HUDEP-2 (cell line): ENCODE results near the gene ANKRD11.
"Not testable (repeated sequence)": the region's sequence is repeated elsewhere in the genome, so short reads cannot be mapped to it uniquely, and the experiment has no call there.

Experiments
- DNase-seq, 76 experiments: peaks; one replicate each; lab custom pipeline; 2025; ENCODE audit not compliant: unreplicated experiment in 76 of 76; lab: John Stamatoyannopoulos, UW

The ANKRD11 gene

DNA sequence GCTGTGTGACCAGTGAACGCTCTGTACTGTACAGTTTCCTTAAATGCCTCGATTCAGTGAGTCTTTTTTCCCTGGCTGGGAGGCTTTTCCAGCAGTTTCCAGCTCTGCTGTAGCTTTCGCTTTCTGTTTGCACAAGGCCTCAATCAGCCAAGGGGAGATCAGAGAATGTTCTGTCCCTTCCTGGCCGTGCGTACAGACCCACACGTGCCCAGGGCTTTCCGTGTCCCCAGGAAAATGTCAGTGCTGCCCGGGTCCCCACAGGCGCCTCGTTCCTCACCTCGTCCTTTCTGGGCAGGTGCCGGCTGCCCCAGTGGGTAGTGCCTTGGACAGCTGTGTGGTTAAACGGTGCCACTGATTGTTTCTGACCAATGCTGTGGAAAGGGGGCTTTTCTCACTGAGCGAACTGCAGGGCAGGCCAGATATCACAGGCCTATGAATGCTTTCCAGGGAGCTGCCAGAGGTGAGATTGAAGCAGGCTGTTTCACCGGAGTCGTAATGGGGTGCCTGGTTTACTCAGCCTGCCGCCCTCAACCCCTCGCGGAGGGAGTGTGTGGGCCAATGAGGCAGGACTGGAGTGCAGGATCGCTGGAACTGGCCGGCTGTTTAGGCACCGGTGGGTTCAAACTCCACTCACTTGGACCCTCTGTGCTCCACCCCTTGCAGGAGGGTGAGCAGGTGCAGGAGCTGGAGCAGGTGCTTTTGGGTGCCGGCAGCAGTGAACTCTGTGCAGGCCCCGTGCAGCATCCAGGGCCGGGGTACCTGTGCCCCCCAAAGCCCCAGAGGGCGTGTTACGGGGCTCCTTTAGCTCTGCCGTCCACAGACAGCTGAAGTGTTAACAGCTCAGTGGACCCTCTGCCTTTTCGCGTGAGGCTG lies 228.4 kb downstream of the ANKRD11 start:
- no peak for DNase-seq

DNA sequence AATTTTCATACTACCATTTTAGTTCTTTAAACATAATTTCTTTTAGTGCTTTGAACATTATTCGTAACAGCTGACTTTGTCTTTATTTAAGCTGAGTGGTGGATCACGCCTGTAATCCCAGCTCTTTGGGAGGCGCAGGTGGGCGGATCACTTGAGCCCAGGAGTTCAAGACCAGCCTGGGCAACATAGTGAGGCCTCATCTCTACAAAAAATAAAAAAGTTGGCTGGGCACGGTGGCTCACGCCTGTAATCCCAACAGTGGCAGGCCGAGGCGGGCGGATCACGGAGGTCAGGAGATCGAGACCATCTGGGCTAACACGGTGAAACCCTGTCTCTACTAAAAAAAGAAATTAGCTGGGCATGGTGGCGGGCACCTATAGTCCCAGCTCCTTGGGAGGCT lies 230.5 kb downstream of the ANKRD11 start:
- not testable (repeated sequence) for DNase-seq

DNA sequence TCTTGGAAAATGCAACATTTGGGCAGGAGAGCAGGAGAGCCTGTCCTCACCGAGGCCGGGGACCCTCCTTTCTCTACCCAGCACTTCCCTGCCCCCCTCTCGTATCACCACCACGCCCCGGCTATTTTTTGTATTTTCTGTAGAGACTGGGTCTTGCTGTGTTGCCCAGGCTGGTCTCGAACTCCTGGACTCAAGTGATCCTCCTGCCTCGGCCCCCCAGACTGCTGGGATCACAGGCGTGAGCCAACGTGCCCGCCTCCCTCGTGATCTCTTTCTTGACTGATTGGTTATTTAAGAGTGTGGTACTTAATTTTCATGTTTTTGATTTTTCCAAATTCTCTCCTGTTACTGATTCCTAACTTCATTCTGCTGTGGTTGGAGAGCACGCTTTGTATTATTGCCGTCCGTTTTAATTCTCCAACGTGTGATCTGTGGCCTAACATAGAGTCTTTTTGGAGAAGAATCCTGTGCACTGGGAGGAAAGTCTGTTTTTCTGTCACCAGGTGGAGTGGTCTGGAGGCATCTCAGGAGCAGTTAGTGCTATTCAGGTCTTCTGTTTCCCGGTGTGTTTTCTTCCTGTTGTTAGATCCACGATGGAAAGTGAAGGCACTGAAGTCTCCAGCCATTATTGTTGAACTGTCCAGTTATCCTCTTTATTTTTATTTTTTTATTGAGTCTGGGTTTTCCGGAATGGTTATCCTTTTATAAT lies 232.4 kb downstream of the ANKRD11 start:
- peak in 3 of 76 experiments; percentile 5 to 13 (median 13) for DNase-seq

DNA sequence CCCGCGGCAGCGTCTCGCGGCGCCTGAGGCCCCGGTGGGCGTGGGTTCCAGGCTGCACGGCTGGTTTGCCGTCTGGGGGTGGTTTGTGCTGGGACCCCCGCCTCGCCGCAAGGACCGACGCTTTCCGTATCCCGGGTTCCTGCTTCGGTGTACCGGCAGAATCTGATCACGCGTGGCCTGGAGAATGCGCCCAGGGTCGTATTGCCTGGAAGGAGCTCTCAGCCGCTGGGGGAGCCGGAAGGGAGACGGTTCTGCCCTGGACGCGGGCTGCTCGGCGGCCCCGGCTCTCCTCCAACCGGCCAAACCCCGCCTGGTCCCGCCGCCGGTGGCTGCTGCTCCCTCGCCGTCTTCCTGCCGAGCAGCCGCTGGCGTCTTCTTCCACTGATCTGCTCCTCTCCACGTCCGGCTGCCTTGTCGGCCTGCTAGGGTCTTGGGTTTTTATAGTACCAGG lies 233.1 kb downstream of the ANKRD11 start:
- DNase-seq, result peak in 1 of 76 experiments; percentile 24

DNA sequence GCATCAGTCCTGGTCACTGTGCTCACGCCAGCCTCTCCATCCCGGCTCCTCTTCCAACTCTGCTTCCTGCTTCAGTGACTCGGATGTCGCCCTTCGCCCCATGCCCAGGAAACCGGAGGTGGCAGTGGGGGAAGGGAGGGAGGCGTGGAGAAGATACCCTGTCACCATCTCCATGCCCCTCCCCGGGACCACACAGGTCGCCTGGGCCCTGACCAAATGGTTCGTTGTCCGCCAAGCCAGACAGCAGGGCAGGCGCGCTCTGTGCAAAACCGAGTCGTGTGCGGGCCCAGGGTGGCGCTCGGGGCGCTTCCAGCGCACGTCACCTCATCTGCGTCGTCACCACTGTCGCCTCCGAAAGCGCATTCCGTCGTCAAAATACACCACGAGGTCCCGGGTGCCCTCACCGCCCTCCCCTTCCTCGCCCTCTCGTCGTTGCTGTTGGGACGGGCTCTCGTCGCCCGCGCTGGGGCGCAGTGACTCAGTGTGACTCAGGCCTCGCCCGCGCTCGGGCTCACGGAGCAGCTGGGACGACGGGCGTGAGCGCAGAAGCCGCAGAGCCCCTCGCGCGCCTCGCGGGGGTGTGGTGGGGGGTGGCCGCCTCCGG lies 233.6 kb downstream of the ANKRD11 start:
- peak in 62 of 76 experiments; percentile 15 to 84 (median 60) for DNase-seq

DNA sequence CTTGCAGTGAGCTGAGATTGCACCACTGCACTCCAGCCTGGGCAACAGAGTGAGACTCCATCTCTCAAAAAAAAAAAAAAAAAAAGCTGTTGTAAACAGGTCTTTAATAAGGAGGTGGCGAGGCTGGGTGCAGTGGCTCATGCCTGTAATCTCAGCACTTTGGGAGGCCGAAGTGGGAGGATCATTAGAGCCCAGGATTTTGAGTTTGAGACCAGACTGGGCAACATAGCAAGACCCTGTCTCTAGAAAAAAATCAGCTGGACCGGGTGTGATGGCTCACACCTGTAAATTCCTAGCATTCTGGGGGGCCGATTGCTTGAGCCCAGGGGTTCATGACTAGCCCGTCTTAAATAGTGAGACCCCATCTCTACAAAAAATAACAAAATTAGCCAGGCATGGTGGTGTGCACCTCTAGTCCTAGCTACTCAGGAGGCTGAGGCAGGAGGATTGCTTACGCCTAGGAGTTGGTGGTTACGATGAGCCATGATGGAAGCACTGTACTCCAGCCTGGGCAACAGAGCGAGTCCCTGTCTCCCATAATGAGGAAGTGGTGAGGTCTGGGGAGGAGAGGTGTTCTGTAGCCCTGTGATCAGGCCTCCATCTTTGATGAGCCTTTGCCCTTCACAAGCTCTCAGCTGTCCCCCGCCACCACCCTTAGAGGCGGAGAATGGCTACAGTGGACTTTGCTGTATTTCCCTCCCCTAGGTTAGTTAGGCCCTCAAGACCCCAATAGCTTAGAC lies 236.6 kb downstream of the ANKRD11 start:
- no peak for DNase-seq

DNA sequence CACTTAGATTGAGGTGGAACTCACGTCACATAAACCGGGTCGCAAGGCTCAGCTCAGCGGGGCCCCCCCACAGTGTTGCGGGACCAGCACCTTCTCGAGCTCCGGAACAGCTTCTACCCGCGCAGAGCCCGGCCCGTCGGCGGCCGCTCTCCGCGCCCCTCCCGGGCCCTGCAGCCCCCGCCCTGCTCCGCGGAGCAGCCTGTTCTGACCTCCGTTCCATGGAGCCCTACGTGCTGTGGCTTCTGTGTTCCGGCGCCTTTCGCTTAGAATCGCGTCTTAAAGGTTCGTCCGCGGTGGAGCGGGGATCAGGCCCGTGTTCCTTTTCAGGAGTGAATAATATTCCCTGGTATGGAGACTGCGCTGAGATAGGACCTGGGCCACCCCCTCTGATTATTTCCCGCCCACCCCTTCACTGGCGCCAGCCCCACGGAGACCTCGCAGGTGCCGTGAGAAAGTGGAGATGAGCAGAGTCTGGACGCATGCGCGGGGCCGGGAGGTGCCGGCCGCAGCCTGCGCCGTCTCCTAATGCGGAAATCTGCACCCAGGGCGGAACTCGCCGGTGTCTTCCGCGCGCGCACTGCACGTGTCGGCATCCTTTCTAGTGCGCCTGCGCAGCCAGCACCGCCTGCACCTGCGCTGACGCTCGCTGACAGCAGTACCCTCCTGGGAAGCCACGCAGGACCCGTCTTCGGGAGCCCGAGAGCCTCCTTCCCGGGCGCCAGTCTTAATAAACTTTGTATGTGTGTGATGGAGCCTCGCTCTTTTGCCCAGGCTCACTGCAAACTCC lies 242.0 kb downstream of the ANKRD11 start:
- DNase-seq, result no peak

DNA sequence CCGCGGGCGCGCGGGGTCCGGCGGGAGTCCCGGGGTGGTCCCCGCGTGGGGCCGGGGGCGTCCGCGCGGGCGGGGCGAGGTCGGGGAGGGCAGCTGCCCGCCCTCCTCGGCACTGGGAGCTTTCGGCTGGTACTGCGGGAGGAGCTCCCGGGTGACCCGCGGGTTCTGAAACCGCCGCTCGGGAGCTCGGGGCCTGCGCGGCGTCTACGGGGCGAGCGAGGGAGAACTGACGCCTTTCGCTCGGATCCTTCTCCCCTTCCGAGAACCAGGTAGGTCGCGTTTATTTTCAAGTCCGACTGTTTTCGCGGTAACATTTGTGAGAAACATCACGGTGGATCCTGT lies 242.7 kb downstream of the ANKRD11 start:
- DNase-seq, result not testable (repeated sequence)

DNA sequence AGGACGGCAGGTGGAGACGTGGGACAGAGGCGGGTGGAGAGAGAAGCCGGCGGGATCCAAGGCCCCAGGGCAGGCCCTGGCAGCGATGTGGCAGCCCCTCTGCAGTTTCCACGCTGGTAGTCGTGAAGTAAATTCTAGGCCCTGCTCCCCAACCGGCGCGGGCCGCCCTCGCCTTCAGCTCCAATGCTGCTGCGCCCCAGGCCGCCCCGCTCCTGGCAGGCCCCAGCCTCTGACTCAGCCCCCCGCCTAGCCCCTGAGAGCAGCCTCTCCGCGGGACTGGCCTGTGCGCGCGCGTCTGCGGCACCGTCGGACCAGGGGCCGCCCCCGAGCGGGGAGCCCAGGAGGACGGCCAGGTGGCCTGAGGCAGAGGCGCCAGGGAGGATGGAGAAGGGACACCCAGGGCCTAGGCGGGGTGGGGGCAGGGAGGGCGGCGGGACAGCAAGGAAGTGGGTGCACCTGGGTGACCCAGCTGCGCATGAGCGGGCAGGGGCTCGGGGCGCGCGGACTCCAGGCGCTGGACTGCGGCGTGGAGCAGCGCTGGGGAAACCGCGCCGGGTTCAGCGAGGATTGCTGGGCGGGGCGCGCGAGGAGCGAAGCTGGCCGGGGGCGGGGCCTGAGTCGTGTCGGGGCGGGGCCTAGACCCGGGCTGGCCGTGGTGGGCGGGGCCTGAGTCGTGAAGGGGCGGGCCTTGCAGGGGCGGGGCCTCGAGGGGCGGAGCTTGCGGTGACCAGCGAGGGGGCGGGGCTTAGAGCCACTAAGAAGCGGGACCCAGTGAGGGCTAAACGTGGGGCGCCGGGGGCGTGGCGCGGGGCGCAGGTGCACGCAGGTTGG lies 243.2 kb downstream of the ANKRD11 start:
- DNase-seq, result peak in 73 of 76 experiments; percentile 6 to 95 (median 77)

DNA sequence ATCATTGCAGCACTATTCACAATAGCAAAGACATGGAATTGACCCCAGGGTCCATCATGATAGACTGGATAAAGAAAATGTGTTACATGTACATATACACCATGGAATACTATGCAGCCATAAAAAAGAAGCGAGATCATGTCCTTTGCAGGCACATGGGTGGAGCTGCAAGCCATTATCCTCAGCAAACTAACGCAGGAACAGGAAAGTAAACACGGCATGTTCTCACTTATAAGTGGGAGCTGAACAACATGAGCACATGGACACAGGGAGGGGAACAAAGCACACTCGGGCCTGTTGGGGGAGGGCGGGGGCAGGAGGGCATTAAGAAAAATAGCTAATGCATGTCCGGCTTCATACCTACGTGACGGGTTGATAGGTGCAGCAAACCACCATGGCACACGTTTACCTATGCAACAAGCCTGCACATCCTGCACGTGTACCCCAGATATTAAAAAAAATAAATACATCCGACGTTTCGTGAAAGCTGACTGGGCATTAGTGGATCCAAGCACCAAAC lies 243.9 kb downstream of the ANKRD11 start:
- no peak for DNase-seq

DNA sequence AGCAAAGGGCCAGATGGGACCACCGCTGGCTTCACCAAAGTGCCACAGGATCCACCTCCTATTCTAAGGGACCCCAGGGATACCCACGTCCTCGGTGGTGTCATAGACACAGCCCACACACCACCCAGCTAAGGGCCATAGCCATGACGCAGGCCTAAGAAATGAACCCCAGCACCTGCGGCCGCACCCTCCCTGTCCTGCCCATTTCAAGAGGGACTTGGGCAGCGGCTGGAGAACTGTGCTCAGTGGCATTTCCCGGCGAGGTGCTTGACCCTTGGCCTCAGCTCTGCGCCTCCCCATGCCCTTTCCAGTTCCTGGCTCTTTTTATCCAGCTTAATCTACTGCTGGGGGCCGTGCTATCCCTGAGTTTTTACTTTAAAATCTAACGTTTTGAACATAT lies 245.6 kb downstream of the ANKRD11 start:
- DNase-seq, result no peak

DNA sequence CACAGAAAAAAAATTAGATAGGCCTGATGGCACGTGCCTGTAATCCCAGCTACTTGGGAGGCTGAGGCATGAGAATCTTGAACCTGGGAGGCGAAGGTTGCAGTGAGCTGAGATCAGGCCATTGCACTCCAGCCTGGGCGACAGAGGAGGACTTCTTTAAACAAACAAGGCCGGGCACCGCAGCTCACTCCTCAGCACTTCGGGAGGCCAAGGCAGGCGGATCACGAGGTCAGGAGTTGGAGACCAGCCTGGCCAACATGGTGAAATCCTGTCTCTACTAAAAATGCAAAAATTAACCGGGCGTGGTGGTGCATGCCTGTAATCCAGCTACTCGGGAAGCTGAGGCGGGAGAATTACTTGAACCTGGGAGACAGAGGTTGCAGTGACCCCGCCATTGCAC lies 246.1 kb downstream of the ANKRD11 start:
- not testable (repeated sequence) for DNase-seq

DNA sequence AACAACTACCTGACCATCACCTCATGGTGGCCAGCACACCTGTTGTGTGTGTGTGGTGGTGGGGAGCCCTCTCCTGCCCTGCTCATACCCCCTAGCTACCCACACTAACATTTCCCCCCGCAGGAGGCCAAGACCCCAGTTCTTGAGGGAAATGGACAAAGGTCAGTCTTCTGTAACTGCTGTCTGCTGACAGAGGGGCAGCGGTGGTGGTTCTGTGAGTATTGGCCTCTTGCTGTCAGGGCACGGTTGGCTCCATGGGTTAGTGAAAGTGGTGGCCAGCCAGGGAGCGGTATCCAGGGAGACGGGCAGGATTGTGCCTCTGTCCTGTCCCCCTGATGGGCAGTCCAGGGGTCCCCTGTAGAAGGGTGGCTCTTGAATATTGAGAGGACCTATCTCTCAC lies 246.7 kb downstream of the ANKRD11 start:
- DNase-seq, result no peak

DNA sequence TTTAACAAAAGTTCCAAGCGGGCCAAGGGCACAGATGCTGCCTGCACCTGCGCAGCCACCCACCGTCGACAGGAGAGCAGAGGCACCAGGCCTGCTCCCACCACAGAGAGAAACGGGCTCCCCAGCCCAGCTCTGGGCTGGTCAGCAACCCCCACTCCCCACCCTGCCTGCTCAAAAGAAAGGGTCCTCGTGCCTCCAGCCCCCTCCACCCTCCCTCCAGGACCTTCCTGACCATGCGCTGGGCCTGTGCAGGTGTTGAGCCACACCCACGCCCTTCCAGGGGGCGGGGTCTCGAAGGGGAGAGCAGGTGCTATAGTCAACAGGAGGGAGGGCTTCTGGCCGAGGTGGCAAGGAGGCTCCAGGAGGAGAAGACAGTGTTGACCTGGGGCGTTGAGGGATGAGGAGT lies 247.6 kb downstream of the ANKRD11 start:
- DNase-seq, result no peak

DNA sequence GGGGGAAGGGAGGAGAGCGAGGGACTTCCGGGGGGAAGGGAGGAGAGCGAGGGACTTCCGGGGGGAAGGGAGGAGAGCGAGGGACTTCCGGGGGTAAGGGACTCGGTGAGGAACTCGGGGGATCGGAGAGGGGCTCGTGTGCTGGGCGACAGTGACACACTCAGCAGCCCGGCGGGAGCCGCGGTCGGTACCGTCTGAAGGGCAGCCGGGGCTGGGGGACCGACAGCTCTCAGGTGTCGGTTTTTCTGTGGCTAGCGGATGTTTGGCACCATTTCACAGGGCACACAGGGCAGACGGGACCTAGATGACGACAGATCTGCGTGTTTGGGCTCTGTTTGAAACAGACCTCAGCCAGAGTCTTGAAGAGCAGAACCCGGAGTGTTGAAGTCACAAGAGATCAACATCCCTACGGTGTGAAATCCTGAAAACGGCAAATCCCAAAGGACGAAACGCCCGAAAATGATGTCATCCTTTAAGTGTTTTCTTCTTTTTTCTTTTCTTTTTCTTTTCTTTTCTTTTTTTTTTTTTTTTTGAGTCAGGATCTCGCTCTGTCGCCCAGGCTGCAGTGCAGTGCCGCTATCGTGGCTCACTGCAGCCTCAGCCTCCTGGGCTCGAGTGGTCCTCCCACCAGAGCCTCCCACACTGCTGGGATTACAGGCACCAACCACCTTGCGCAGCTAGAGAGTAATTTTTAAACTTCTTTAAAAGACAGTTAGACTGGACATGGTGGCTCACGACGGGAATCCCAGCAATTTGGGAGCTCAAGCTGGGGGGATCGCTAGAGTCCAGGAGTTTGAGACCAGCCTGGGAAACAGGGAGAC lies 249.0 kb downstream of the ANKRD11 start:
- DNase-seq, result peak in 65 of 76 experiments; percentile 15 to 86 (median 67)

DNA sequence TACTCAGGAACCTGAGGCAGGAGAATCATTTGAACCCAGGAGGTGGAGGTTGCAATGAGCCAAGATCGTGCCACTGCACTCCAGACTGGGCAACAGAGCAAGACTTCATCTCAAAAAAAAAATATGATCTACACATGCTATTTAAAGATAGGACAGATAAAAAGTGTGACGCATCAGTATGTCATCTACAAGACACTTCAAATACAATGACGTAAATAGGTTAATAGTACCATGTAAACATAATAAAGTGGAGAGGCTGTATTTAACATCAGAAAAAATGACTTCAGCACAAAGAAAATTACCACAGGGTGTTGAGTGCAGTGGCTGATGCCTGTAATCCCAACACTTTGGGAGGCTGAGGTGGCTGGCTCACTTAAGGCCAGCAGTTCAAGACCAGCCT lies 252.6 kb downstream of the ANKRD11 start:
- no peak for DNase-seq

DNA sequence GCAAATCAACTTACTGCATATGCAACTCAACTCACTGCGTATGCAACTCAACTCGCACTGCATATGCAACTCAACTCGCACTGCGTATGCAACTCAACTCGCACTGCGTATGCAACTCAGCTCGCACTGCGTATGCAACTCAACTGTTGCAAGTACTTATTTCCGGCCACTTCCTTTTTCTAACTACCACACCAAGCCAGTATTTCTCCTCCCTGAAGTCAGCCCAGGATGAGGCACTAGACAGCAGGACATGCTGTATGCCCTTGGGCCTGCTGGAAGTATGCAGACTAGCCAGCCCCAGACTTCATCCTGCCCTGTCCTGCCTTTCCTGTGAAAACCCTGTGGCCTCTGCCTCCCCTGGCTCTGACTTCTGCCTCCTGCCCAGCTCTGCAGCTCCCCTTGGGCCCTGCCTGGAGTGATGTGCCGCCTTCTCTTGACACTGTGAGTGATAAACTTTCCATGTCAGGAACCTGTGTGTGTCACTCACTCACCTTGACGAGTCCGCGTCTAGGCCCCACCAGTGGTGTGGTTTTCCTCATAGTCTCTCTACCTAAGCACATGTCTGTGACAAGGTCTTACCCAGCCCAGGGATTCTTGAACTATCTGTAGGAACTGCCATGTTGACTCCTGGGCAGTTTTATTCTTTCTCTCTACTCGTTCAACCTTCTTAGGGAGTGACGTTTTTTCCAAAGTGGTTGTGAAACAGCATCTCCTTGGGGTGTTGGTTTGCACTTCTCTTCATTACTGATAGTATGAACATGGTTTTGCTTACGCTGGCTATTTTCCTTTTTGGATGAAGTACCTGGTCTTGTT lies 256.5 kb downstream of the ANKRD11 start:
- no peak for DNase-seq
